Liver (tissue), 9 donors: ENCODE data around the gene NAGA. TPM values are rescaled to one million over a fixed set of nuclear protein-coding genes. Genes with fewer than 3 reads are reported as not detected.

Source experiments
- DNase-seq: peaks from one replicate; pipeline ENCODE4 v3.0.0-alpha.2; 2017; ENCODE audit warnings: low spot score
- H3K27ac ChIP-seq, 2 donors: one replicate each; pipeline ENCODE4 v1.7.0; 2013; ENCODE audit warnings: inconsistent platforms in 2 of 2, low read length in 2 of 2, control low read depth in 1 of 2, low read depth in 1 of 2, mild to moderate bottlenecking in 1 of 2
- H3K27me3 ChIP-seq, 4 donors: one replicate each; pipeline versions ENCODE4 v1.6.1 to v1.7.0; 2013; ENCODE audit warnings: low read length in 3 of 4, inconsistent platforms in 1 of 4, mild to moderate bottlenecking in 1 of 4, moderate library complexity in 1 of 4; ENCODE audit not compliant: control insufficient read depth in 4 of 4, insufficient read depth in 4 of 4
- H3K36me3 ChIP-seq, 4 donors: one replicate each; pipeline versions ENCODE4 v1.6.1 to v1.7.0; 2013; ENCODE audit warnings: low read length in 3 of 4, mild to moderate bottlenecking in 3 of 4, low read depth in 1 of 4, moderate library complexity in 1 of 4; ENCODE audit not compliant: control insufficient read depth in 4 of 4, insufficient read depth in 3 of 4
- H3K4me1 ChIP-seq, 4 donors: one replicate each; pipeline versions ENCODE4 v1.6.1 to v1.7.0; 2013; ENCODE audit warnings: low read length in 3 of 4, mild to moderate bottlenecking in 3 of 4, moderate library complexity in 1 of 4; ENCODE audit not compliant: control insufficient read depth in 4 of 4, insufficient read depth in 4 of 4
- H3K4me3 ChIP-seq, 3 donors: one replicate each; pipeline versions ENCODE4 v1.6.1 to v1.7.0; 2013; ENCODE audit warnings: low read length in 3 of 3, control low read depth in 1 of 3, low read depth in 1 of 3, mild to moderate bottlenecking in 1 of 3
- H3K9ac ChIP-seq, 2 donors: one replicate each; pipeline ENCODE4 v1.7.0; 2013; ENCODE audit warnings: low read length in 2 of 2, mild to moderate bottlenecking in 2 of 2, moderate library complexity in 2 of 2, control low read depth in 1 of 2, low read depth in 1 of 2
- H3K9me3 ChIP-seq, 4 donors: one replicate each; pipeline versions ENCODE4 v1.6.1 to v1.7.0; 2013; ENCODE audit warnings: low read length in 3 of 4; ENCODE audit not compliant: control insufficient read depth in 4 of 4
- ATF3 ChIP-seq: IDR thresholded peaks from 2 replicates; pipeline ENCODE4 v1.6.1; 2016; ENCODE audit warnings: antibody characterized with exemption
- EGR1 ChIP-seq, 2 donors: IDR thresholded peaks; 2 replicates each; pipeline ENCODE4 v1.6.1; 2016 to 2018; ENCODE audit warnings: antibody characterized with exemption in 2 of 2, low read depth in 2 of 2
- FOXA2 ChIP-seq: IDR thresholded peaks from 2 replicates; pipeline ENCODE4 v1.6.1; 2016; ENCODE audit warnings: antibody characterized with exemption
- GABPA ChIP-seq, 2 donors: IDR thresholded peaks in 1 of 2; conservative IDR thresholded peaks in 1 of 2; 2 replicates each; pipeline ENCODE4 v1.6.1; 2016; ENCODE audit warnings: antibody characterized with exemption in 2 of 2, mild to moderate bottlenecking in 1 of 2, moderate library complexity in 1 of 2
- HNF4A ChIP-seq, 2 donors: conservative IDR thresholded peaks; 2 replicates each; pipeline ENCODE4 v1.6.1; 2016; ENCODE audit warnings: antibody characterized with exemption in 2 of 2, mild to moderate bottlenecking in 2 of 2
- HNF4G ChIP-seq: IDR thresholded peaks from 2 replicates; pipeline ENCODE4 v1.6.1; 2016; ENCODE audit warnings: antibody characterized with exemption
- JUND ChIP-seq, 2 donors: IDR thresholded peaks; 2 replicates each; pipeline ENCODE4 v1.6.1; 2016; ENCODE audit warnings: antibody characterized with exemption in 2 of 2
- RAD21 ChIP-seq, 2 donors: IDR thresholded peaks; 2 replicates each; pipeline ENCODE4 v1.6.1; 2016; ENCODE audit warnings: antibody characterized with exemption in 2 of 2, mild to moderate bottlenecking in 2 of 2
- REST ChIP-seq: IDR thresholded peaks from 2 replicates; pipeline ENCODE4 v1.6.1; 2016; ENCODE audit warnings: antibody characterized with exemption, mild to moderate bottlenecking
- RXRA ChIP-seq, 2 donors: IDR thresholded peaks; 2 replicates each; pipeline ENCODE4 v1.6.1; 2017 to 2018; ENCODE audit warnings: antibody characterized with exemption in 2 of 2, mild to moderate bottlenecking in 1 of 2
- SP1 ChIP-seq: IDR thresholded peaks from 2 replicates; pipeline ENCODE4 v1.6.1; 2018; ENCODE audit warnings: antibody characterized with exemption, mild to moderate bottlenecking
- TAF1 ChIP-seq: conservative IDR thresholded peaks from 2 replicates; pipeline ENCODE4 v1.6.1; 2016; ENCODE audit warnings: antibody characterized with exemption, mild to moderate bottlenecking
- YY1 ChIP-seq: IDR thresholded peaks from 2 replicates; pipeline ENCODE4 v1.6.1; 2016; ENCODE audit warnings: antibody characterized with exemption, mild to moderate bottlenecking
- ZBTB33 ChIP-seq: IDR thresholded peaks from 2 replicates; pipeline ENCODE4 v1.6.1; 2016; ENCODE audit warnings: antibody characterized with exemption
- WGBS: extraction: QIAGEN DNeasy Blood & Tissue Kit; methylation state at CpG from one replicate; pipeline ENCODE4 v1.1.7; 2013; 5-methylcytosine and 5-hydroxymethylcytosine counted together
- polyA plus RNA-seq, 2 donors: library from polyadenylated mRNA; stranded (reverse) in 1 of 2; unstranded in 1 of 2; fragments of 200-250 nt in 1 of 2; fragments of >200 nt in 1 of 2; fragmentation: Nextera tagmentation in 1 of 2; extraction: Ambion mirVana in 1 of 2; gene quantifications; one replicate each; pipeline versions ENCODE4 v1.2.1 to v1.2.3, GENCODE V29; 2013 to 2015
- total RNA-seq, 2 donors: library from RNA; depleted of rRNA; stranded (reverse); fragments of >200 nt; gene quantifications; one replicate each; pipeline ENCODE4 v1.2.3, GENCODE V29; 2014
- donor health status: healthy.
- donor health status: healthy.
- donor health status: healthy.
- donor health status: healthy.
- donor health status: healthy.

The NAGA gene
- total and polyA plus RNA-seq, 4 donors: 12.8 to 33.9 (median 23.9) TPM

- peaks cover 8 to 46% (median 22%) of the 10 kb centered on the region in 4 donors for H3K36me3 ChIP-seq
- TF ChIP-seq GABPA (IDR thresholded peaks at IDR 0.05 in 1 of 2, conservative IDR thresholded peaks at IDR 0.05 in 1 of 2): no peak
- no peak for TF ChIP-seq JUND (IDR thresholded peaks at IDR 0.05)
- TF ChIP-seq ATF3: no peak
- TF ChIP-seq TAF1: no peak
- TF ChIP-seq REST: no peak
- no peak overlapping the region for H3K27ac ChIP-seq
- no peak for DNase-seq
- H3K27me3 ChIP-seq: no peaks in the 10 kb centered on the region
- peaks cover 4 to 22% (median 15%) of the 10 kb centered on the region in 4 donors for H3K4me1 ChIP-seq
- 99% methylated on average over 10 of the region's 10 CpGs for WGBS
- H3K9ac ChIP-seq: no peak overlapping the region
- no peak overlapping the region for H3K4me3 ChIP-seq
- H3K9me3 ChIP-seq: no peaks in the 10 kb centered on the region
These were observed 8.0 kb downstream of the NAGA start for GRCh38 chr22:42062506-42063170.

- TF ChIP-seq RXRA (IDR thresholded peaks at IDR 0.05) (no peak), ZBTB33 (no peak), HNF4G (no peak), EGR1 (IDR thresholded peaks at IDR 0.05; ENCODE audit: low read depth in 2 of 2) (no peak), JUND (IDR thresholded peaks at IDR 0.05) (no peak), RAD21 (IDR thresholded peaks at IDR 0.05) (no peak), FOXA2 (no peak), YY1 (no peak), SP1 (no peak), HNF4A (conservative IDR thresholded peaks at IDR 0.05) (no peak), REST (no peak)
- DNase-seq: no peak
- Histone ChIP-seq H3K9ac (no peak overlapping the region), H3K27me3 (no peaks in the 10 kb centered on the region), H3K36me3 (peaks cover 8 to 32% (median 20%) of the 10 kb centered on the region in 4 donors), H3K27ac (no peak overlapping the region), H3K4me3 (no peak overlapping the region), H3K9me3 (no peaks in the 10 kb centered on the region), H3K4me1 (peaks cover 4 to 16% (median 13%) of the 10 kb centered on the region in 4 donors)
- WGBS: 95% methylated on average over 7 of the region's 7 CpGs
These were observed 9.6 kb downstream of the NAGA start for GRCh38 chr22:42061041-42061440.
